GM12892 (cell line): ENCODE results near the gene RAB15.

ENCODE experiments used
- DNase-seq: peaks from one replicate; pipeline ENCODE4 v3.0.0; 2011; ENCODE audit not compliant: insufficient read length
- FAIRE-seq: peaks from 2 replicates; lab custom pipeline; 2011; peaks lifted over from hg19 to GRCh38; lab: Jason Lieb, UNC
- POLR2A ChIP-seq: IDR thresholded peaks from 2 replicates; pipeline ENCODE4 v1.6.1; 2011; ENCODE audit warnings: low read depth, low read length, control low read depth
- POLR2AphosphoS5 ChIP-seq: IDR thresholded peaks from 2 replicates; pipeline ENCODE4 v1.6.1; 2011; ENCODE audit warnings: low read depth, low read length, control low read depth
- TAF1 ChIP-seq: IDR thresholded peaks from 2 replicates; pipeline ENCODE4 v1.6.1; 2011; ENCODE audit warnings: low read depth, mild to moderate bottlenecking, control low read depth, low read length, borderline replicate concordance

The RAB15 gene

GRCh38 chr14:64952598-64953309 is 19.4 kb downstream of the RAB15 start:
- FAIRE-seq (peak; percentile 90), DNase-seq (no peak)
- TF ChIP-seq POLR2AphosphoS5 (no peak), TAF1 (no peak), POLR2A (peak; percentile 41; the same call in 1 of the 2 replicates)

- DNase-seq, result no peak
- TF ChIP-seq POLR2AphosphoS5 (no peak), TAF1 (no peak), POLR2A (no peak)
- FAIRE-seq, result no peak
These were observed 20.4 kb downstream of the RAB15 start for GRCh38 chr14:64951724-64952123.

- DNase-seq, result no peak
- FAIRE-seq, result no peak
- TF ChIP-seq POLR2AphosphoS5, result no peak
- TF ChIP-seq POLR2A, result no peak
- no peak for TF ChIP-seq TAF1
These were observed 20.8 kb downstream of the RAB15 start for GRCh38 chr14:64951291-64951690.

- TF ChIP-seq TAF1, result no peak
- no peak for TF ChIP-seq POLR2A
- FAIRE-seq (no peak), DNase-seq (no peak)
These were observed 21.2 kb downstream of the RAB15 start for GRCh38 chr14:64950889-64951288.

- no peak for DNase-seq
- TF ChIP-seq POLR2AphosphoS5, result no peak
- no peak for TF ChIP-seq POLR2A
- TF ChIP-seq TAF1, result no peak
- FAIRE-seq, result no peak
These were observed 23.4 kb downstream of the RAB15 start for GRCh38 chr14:64948612-64949210.

- DNase-seq (no peak), FAIRE-seq (no peak)
- TF ChIP-seq POLR2AphosphoS5 (no peak), TAF1 (no peak), POLR2A (no peak)
These were observed 24.2 kb downstream of the RAB15 start for GRCh38 chr14:64947710-64948611.

- DNase-seq (no peak), FAIRE-seq (no peak)
- TF ChIP-seq POLR2AphosphoS5 (no peak), POLR2A (no peak), TAF1 (no peak)
These were observed 25.7 kb downstream of the RAB15 start for GRCh38 chr14:64946310-64947045.

GRCh38 chr14:64945431-64946178 is 26.5 kb downstream of the RAB15 start:
- FAIRE-seq (no peak), DNase-seq (no peak)
- TF ChIP-seq TAF1 (no peak), POLR2A (no peak), POLR2AphosphoS5 (no peak)

- no peak for FAIRE-seq
- no peak for TF ChIP-seq TAF1
- no peak for TF ChIP-seq POLR2AphosphoS5
- no peak for TF ChIP-seq POLR2A
- DNase-seq, result no peak
These were observed 27.3 kb downstream of the RAB15 start for GRCh38 chr14:64944861-64945260.

- TF ChIP-seq POLR2AphosphoS5 (no peak), TAF1 (no peak), POLR2A (no peak)
- DNase-seq, result no peak
- no peak for FAIRE-seq
These were observed 28.1 kb downstream of the RAB15 start for GRCh38 chr14:64944041-64944440.

GRCh38 chr14:64943556-64943955 is 28.6 kb downstream of the RAB15 start:
- TF ChIP-seq POLR2A, result no peak
- FAIRE-seq (no peak), DNase-seq (no peak)
